IPS-18c (cell line): ENCODE data around the gene DNASE1L3.
"Not testable (repeated sequence)": the region's sequence is repeated elsewhere in the genome, so short reads cannot be mapped to it uniquely, and the experiment has no call there.

ENCODE experiments used
- H3K4me3 ChIP-seq: 2 replicates; pipeline ENCODE4 v1.7.0; 2013; ENCODE audit warnings: low read depth, mild to moderate bottlenecking, low read length, moderate library complexity; ENCODE audit not compliant: insufficient read depth
- H3K9me3 ChIP-seq: one replicate; pipeline ENCODE4 v1.6.1; 2013; ENCODE audit warnings: mild to moderate bottlenecking, low read length, moderate library complexity; ENCODE audit not compliant: control insufficient read depth, insufficient read depth

DNASE1L3 gene

GRCh38 chr3:58237941-58238681, 27.3 kb upstream of the DNASE1L3 start:
- peak overlapping the region; percentile 78 for H3K4me3 ChIP-seq
- H3K9me3 ChIP-seq = no peaks in the 10 kb centered on the region

GRCh38 chr3:58237238-58237940, 26.6 kb upstream of the DNASE1L3 start, which contains the start of gene ABHD6:
Gene ABHD6 (plus strand): TSS chr3:58237792. CDS start chr3:58256587, 18,795 bp downstream.
- Histone ChIP-seq H3K4me3 (peak within 1 kb of the TSS; percentile 78), H3K9me3 (no peaks in the 10 kb centered on the region)

- Histone ChIP-seq H3K4me3 (peak overlapping the region; percentile 78), H3K9me3 (no peaks in the 10 kb centered on the region)
Observed at GRCh38 chr3:58236527-58237237, 25.9 kb upstream of the DNASE1L3 start.

DNA sequence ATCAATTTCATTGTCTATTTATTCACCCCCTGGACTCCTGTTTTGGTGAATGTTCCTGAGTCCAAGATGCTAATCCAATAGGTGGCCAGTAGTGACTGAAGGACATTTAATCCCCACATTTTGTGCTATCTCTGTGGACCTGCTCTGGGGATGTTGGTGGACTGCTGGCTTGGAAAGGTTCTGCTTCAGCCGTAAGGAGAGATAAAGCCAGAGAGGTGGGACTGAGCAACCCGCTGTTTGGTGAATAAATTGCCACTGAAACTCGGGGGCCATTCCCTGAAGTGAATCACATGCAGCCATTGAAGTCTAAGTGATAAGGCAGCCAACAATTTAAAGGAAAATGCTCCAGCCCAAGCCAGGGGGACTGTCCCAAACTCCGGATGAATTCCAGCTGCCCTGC, 25.2 kb upstream of the DNASE1L3 start:
- H3K9me3 ChIP-seq = no peaks in the 10 kb centered on the region
- no peak overlapping the region for H3K4me3 ChIP-seq

DNA sequence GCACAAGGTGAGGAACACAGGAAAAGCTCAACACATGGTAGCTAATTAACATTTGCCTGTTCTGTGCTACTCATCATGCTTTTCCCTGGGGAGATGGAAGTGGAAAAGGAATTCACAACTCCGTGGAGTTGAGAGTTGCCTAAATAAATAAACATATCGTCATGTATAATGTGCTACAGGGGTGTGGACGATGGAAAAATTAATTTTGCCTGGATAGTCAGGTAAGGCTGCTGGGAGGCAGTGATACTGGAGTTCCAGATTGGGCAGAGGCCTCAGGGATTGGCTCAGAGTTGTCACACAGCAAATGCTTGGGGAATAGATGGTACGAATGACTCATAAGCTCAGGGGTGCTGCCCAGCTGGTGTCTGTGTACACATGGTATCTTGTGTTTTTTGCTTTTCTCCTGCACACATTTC, 23.8 kb upstream of the DNASE1L3 start:
- Histone ChIP-seq H3K9me3 (no peaks in the 10 kb centered on the region), H3K4me3 (no peak overlapping the region)

DNA sequence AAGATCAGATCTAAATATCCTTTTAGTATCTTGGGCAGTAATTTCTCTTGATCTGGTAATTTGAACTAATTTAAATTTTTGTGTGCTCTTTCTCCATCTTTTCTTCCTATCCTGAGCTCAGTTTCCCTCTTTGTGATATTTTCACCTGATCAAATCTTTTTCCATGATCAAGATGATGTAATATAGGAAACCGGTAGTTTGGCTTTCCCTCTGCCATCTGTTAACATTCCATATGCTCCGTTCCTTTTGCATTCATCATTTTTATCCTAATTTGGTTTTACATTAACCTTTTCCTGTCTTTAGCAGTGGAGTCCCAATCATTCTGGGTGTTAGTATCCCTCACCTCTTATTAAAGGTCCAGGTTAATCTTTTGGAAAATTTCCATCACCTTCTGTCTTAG, 20.9 kb upstream of the DNASE1L3 start:
- H3K9me3 ChIP-seq = no peaks in the 10 kb centered on the region
- no peak overlapping the region for H3K4me3 ChIP-seq

DNA sequence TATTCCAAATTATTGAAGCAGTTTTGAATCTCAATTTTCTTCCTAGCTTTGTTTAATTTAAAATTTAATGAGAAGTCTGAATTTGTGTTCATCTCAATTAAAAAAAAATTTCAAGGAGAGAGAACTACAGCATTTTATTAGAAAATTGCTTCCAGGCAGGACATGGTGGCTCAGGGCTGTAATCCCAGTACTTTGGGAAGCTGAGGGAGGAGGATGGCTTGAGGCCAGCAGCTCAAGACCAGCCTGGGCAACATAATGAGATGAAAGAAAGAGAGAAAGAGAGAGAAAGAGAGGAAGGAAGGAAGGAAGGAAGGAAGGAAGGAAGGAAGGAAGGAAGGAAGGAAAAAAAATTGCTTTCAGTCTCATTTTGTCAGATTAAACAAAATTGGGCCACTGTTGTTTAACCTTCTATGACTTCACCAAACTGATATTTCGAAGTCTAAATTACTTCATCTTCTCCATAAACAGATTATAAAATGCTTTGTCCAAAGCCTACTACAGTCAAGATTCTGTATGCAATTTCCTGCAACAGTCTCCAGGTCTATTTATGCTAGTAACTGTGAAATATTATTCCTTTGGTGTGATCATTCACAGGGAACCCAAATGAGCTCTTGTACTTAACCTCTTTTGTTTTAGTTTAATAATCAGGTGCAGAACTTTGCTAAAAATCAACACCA, 20.2 kb upstream of the DNASE1L3 start:
- Histone ChIP-seq H3K9me3 (no peaks in the 10 kb centered on the region), H3K4me3 (no peak overlapping the region)

GRCh38 chr3:58227933-58228332, 17.2 kb upstream of the DNASE1L3 start:
- not testable (repeated sequence) for H3K4me3 ChIP-seq, H3K9me3 ChIP-seq

- H3K4me3 ChIP-seq = no peak overlapping the region
- no peaks in the 10 kb centered on the region for H3K9me3 ChIP-seq
Observed at GRCh38 chr3:58223855-58224254, 13.1 kb upstream of the DNASE1L3 start.

DNA sequence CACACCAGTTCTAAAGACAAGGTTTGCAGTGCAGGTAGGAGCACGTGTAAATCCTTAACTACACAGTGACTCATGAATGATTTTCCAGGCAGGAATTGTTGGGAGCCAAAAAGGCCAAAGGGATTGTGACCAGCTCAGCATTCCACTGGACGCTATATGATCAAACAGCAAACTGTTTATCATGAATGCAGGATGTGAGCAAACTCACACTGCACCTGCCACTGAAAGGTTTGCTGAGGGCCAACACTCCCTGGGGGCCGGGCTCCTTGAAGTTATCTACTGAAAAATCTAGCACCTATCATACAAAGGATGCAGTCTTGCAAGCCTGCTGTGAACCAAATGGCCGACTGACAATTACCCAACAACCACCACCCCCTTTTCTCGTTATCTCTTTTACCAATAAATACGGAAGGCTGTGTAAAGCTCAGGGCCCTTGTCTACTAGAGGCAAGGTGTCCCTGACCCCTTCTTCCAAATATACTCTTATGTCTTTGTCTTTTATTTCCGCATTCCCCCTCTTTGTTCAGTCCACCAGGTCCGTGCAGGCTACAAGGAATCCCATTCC, 11.5 kb upstream of the DNASE1L3 start:
- Histone ChIP-seq H3K9me3 (no peaks in the 10 kb centered on the region), H3K4me3 (no peak overlapping the region)

DNA sequence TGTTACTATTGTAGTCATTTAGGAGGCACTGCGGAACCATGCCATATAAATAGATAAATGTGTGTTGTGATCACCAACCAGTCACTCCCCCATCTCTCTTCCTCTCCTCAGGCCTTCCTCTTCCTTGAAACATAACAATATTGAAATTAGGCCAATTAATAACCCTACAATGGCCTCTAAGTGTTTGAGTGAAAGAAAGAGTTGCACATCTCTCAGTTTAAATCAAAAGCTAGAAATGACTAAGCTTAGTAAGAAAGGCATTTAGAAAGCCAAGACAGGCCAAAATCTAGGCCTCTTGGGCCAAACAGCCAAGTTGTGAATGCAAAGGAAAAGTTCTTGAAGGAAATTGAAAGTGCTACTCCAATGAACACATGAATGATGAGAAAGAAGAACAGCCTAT, 8.1 kb upstream of the DNASE1L3 start:
- no peaks in the 10 kb centered on the region for H3K9me3 ChIP-seq
- H3K4me3 ChIP-seq = no peak overlapping the region

GRCh38 chr3:58217209-58217811, 6.5 kb upstream of the DNASE1L3 start:
- H3K4me3 ChIP-seq = no peak overlapping the region
- H3K9me3 ChIP-seq = no peaks in the 10 kb centered on the region

GRCh38 chr3:58216496-58217195, 5.9 kb upstream of the DNASE1L3 start:
- H3K4me3 ChIP-seq = no peak overlapping the region
- H3K9me3 ChIP-seq = no peaks in the 10 kb centered on the region

- H3K9me3 ChIP-seq = no peaks in the 10 kb centered on the region
- H3K4me3 ChIP-seq = no peak overlapping the region
Observed at GRCh38 chr3:58215317-58216025, 4.7 kb upstream of the DNASE1L3 start.

DNA sequence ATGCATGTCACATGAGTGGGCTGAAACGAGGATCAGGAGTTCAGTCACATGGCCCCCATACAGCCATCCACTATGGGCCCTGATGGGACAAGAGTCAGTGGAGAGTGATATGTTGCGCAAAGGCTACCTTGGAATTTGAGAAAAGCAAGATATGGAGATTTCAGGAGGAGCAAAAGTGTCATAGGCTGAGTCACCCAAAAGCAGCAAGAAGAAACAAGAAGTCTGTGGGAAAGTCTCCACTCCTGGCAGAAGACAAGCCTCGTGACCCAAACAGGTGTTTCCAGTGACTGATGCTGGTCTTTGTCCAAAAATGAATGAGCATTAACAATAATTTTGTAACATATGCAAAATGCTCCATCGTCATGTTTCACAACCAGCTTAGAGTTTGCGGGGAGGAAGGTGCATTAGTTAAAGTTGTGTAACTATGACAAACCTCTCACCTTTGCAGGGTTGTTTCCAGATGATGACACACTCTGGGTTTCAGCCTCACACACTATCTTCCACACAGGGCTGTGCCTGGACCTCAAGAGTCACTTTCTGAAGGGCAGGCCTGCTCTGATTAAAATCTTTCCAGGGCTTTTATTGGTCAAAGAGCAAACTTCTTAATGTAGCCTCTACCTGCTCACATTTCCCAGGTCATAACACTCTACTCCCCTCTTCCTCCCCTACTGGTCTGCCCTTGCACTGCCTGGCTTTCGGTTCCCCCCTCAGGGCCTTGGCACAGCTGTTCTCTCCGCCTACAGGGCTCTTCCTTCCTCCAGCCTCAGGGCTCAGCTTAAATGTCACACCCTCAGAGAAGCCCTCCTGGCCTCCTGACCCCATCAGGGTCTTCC, 3.9 kb upstream of the DNASE1L3 start:
- no peak overlapping the region for H3K4me3 ChIP-seq

More for the DNA sequence above, 3.9 kb upstream of the DNASE1L3 start:
- H3K9me3 ChIP-seq = no peaks in the 10 kb centered on the region
